GM12878 (cell line): ENCODE data around the gene DNAJC17. TPM values are rescaled to one million over a fixed set of nuclear protein-coding genes. Genes with fewer than 3 reads are reported as not detected.

Experiments used
- IKZF1 ChIP-seq: fragments of 450-650 bp; conservative IDR thresholded peaks from 2 replicates; pipeline ENCODE4 v1.6.1; 2017; ENCODE audit warnings: antibody characterized with exemption, mild to moderate bottlenecking
- MYC ChIP-seq: IDR thresholded peaks from 2 replicates; pipeline ENCODE4 v1.6.1; 2011; ENCODE audit warnings: mild to moderate bottlenecking, low read length, moderate library complexity, inconsistent platforms; ENCODE audit not compliant: insufficient read depth, insufficient replicate concordance, insufficient read length, severe bottlenecking
- REST ChIP-seq: IDR thresholded peaks from 2 replicates; pipeline ENCODE4 v1.6.1; 2012; ENCODE audit warnings: mild to moderate bottlenecking, low read depth, low read length
- RFX5 ChIP-seq: IDR thresholded peaks from 2 replicates; pipeline ENCODE4 v1.6.1; 2011; ENCODE audit warnings: low read depth, low read length, improper control_type of control experiment
- polyA plus RNA-seq, 11 experiments: library from polyadenylated mRNA; depleted of rRNA in 4 of 11; unstranded in 6 of 11; stranded (reverse) in 5 of 11; fragments of >200 nt; fragmentation: Nextera tagmentation in 4 of 11; fragmentation: Illumina TruSeq in 1 of 11; extraction: Ambion mirVana in 4 of 11; extraction: Trizol in 1 of 11; gene quantifications; 1 replicate in 1 of 11; 2 replicates in 10 of 11; pipeline versions ENCODE4 v1.2.1 to v1.2.3, GENCODE V29; 2011 to 2016; ENCODE audit warnings: inconsistent platforms in 2 of 11, missing spikeins in 2 of 11, low read depth in 1 of 11
- total RNA-seq, 4 experiments: library from RNA; depleted of rRNA in 3 of 4; stranded (reverse); fragments of >200 nt in 3 of 4; fragmentation: Illumina TruSeq in 1 of 4; extraction: Trizol in 1 of 4; gene quantifications; 2 replicates each; pipeline versions ENCODE4 v1.2.1 to v1.2.3, GENCODE V29; 2013 to 2021
- TF ChIP-seq, protein P1 (sequence below): fragments of 450-650 bp; IDR thresholded peaks from 2 replicates; pipeline ENCODE4 v1.6.1; 2017; ENCODE audit warnings: low read depth, mild to moderate bottlenecking, moderate library complexity

The DNAJC17 gene
- total and polyA plus RNA-seq, 10 of the 15 experiments (the other 5 are each of a cell fraction or from before 2014, with no cell fraction given), result 6.1 to 62.8 (median 45.4) TPM

DNA sequence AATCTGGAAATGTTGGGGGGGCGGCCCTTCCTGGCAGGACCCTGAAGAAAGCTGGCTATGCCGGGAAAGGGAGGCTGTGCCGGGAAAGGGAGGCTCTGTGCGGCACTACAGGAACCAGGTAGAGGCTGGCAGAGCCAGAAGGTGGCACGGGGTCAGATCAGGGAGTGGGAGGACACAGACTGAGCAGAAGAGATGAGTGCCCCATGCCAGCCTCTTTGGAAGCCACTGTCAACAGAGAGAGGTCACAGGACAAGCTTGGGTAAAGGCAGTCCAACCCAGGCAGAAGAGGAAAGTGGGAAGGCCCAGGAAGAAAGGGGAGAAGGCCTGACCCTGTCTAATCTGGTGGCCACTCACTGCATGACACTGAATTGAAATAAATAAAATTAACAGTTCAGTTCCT, 36.0 kb downstream of the DNAJC17 start (continued):
- TF ChIP-seq, protein P1, sequence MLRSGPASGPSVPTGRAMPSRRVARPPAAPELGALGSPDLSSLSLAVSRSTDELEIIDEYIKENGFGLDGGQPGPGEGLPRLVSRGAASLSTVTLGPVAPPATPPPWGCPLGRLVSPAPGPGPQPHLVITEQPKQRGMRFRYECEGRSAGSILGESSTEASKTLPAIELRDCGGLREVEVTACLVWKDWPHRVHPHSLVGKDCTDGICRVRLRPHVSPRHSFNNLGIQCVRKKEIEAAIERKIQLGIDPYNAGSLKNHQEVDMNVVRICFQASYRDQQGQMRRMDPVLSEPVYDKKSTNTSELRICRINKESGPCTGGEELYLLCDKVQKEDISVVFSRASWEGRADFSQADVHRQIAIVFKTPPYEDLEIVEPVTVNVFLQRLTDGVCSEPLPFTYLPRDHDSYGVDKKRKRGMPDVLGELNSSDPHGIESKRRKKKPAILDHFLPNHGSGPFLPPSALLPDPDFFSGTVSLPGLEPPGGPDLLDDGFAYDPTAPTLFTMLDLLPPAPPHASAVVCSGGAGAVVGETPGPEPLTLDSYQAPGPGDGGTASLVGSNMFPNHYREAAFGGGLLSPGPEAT, result no peak
- TF ChIP-seq REST (no peak), IKZF1 (no peak), MYC (no peak), RFX5 (no peak)
- TF ChIP-seq, all 136 proteins: peak for 0
